RWPE1 (cell line): ENCODE results near the gene CLEC20A.
"Not testable (repeated sequence)": the region's sequence is repeated elsewhere in the genome, so short reads cannot be mapped to it uniquely, and the experiment has no call there.

Source experiments
- CTCF ChIA-PET: fragments of 350-600 bp; sonication (Branson Sonifier 250); formaldehyde crosslinking; extraction: SDS; loops from one replicate; lab custom pipeline; 2021; lab: Yijun Ruan, JAX
- POLR2A ChIA-PET: fragments of 400-600 bp; formaldehyde crosslinking; extraction: SDS; loops from one replicate; lab custom pipeline; 2020; ENCODE audit warnings: antibody characterized with exemption; ENCODE audit not compliant: low non-redundant PET; lab: Yijun Ruan, JAX
- DNase-seq: peaks from one replicate; pipeline ENCODE4 v3.0.0; 2012; ENCODE audit warnings: low spot score
- H3K27ac ChIP-seq: fragments of 450-650 bp; 2 replicates; pipeline ENCODE4 v1.5.1; 2017
- CTCF ChIP-seq: fragments of 450-650 bp; conservative IDR thresholded peaks from 2 replicates; pipeline ENCODE4 v1.5.1; 2017; ENCODE audit warnings: low read depth, mild to moderate bottlenecking

The CLEC20A gene

DNA sequence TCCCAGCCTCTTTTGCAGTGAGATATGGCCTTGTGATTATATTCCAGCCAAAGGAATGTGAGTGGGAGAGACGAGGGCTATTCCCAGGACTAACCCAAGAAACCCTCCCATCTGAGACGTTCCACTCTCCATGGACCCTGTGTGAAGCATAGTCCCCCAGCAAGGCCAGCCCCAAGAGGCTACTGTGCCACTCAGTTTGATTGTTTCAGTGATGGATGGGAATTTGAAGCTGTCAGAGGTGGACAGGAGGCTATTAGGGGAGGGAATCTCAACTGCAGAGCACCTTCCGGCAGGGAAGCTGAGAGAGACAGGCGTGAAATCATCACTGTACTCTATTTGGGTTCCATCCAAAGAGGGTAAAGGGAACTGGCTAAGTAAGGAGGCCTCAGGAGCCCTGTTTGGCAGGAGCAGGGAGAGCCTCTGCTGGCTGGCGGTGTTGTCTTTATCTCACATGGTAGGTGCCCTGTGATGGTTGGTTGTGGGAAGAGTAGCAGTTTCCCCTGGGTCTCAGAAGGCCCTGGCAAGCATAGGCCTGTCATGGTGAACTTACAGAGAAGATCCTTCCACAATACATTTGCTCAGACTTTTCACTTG lies 12.7 kb upstream of the CLEC20A start:
- no peak overlapping the region for H3K27ac ChIP-seq
- TF ChIP-seq CTCF, result no peak
- CTCF ChIA-PET, result interaction anchor here (0.6 kb wide), 2 partner anchors 12 to 569 kb away, joined by 3 read pairs; no protein-coding TSS in a partner anchor
- DNase-seq, result no peak
- POLR2A ChIA-PET, result no interaction called here

- ChIA-PET POLR2A (no interaction called here), CTCF (no interaction called here)
- no peak for TF ChIP-seq CTCF
These were observed 9.9 kb upstream of the CLEC20A start for GRCh38 chr1:178506669-178507068.

DNA sequence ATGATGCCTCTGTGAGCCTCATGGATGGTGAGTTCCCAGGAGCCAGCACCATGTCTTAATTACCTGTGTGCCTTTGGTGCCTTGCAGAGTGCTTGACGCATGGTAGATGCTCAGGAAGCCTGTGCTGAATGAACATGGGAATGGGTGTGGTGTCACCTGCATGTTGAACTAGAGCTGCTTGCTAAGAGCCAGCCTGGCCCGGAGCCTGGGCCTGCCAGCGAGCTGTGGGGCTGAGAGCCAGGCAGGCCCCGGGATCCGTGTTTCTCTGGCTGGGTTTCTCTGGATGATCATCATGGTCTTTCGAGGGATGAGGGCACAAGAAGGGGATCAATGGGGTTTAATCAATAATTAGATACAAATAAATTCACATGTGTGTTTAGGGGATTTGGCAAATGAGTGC lies 9.4 kb upstream of the CLEC20A start:
- no peak for TF ChIP-seq CTCF
- no peak overlapping the region for H3K27ac ChIP-seq
- DNase-seq, result no peak
- POLR2A ChIA-PET, result no interaction called here
- CTCF ChIA-PET, result no interaction called here

More at GRCh38 chr1:178506669-178507068, 9.9 kb upstream of the CLEC20A start:
- no peak for DNase-seq
- no peak overlapping the region for H3K27ac ChIP-seq

GRCh38 chr1:178504286-178504685 lies 7.5 kb upstream of the CLEC20A start:
- no peak for DNase-seq
- no peak overlapping the region for H3K27ac ChIP-seq
- POLR2A ChIA-PET, result no interaction called here
- no peak for TF ChIP-seq CTCF
- CTCF ChIA-PET, result no interaction called here

- ChIA-PET POLR2A (no interaction called here), CTCF (no interaction called here)
- no peak for DNase-seq
- TF ChIP-seq CTCF, result no peak
- H3K27ac ChIP-seq, result no peak overlapping the region
These were observed 7.1 kb upstream of the CLEC20A start for GRCh38 chr1:178503849-178504248.

- DNase-seq, CTCF ChIA-PET, H3K27ac ChIP-seq, POLR2A ChIA-PET: not testable (repeated sequence)
These were observed 6.6 kb upstream of the CLEC20A start for GRCh38 chr1:178503316-178503715.

DNA sequence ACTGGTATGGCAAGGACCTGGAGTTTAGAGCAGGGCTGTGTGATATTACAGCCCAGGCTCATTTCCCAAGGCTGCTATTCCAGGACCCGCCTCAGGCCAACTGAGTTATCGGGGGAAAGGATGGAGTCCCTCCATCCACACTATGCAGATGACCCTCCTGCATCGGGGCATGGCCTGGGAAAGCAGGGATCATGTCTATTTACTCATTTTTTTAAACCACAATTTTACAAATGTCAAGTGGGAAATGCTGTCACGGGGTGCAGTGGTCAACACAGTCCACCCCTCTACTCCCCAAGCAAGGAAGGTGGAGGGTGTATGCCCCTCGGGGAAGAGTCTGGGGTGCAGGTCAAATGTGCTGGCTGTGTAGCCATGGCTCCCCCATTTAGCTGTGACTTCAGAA lies 6.1 kb upstream of the CLEC20A start:
- TF ChIP-seq CTCF, result no peak
- no peak for DNase-seq
- CTCF ChIA-PET, result no interaction called here
- POLR2A ChIA-PET, result no interaction called here
- no peak overlapping the region for H3K27ac ChIP-seq
